SJCRH30 (cell line): ENCODE data around the gene GPR68. TPM values are rescaled to one million over a fixed set of nuclear protein-coding genes. Genes with fewer than 3 reads are reported as not detected.
A peak's percentile ranks its signal among the peaks of the same experiment; 100 is the strongest.

ENCODE experiments used
- DNase-seq, 2 experiments: peaks; one replicate each; pipeline ENCODE4 v3.0.0-alpha.2; 2015 to 2020
- H3K27ac ChIP-seq: fragments of 250-450 bp; sonication (Bioruptor Pico); 2 replicates; pipeline ENCODE4 v1.5.1; 2020; ENCODE audit warnings: mild to moderate bottlenecking, moderate library complexity
- H3K27me3 ChIP-seq: fragments of 250-450 bp; sonication (Bioruptor Pico); 2 replicates; pipeline ENCODE4 v1.5.1; 2020; ENCODE audit warnings: mild to moderate bottlenecking, moderate library complexity
- H3K36me3 ChIP-seq: fragments of 250-450 bp; sonication (Bioruptor Pico); 2 replicates; pipeline ENCODE4 v1.5.1; 2020; ENCODE audit warnings: mild to moderate bottlenecking, moderate library complexity
- H3K4me1 ChIP-seq: fragments of 250-450 bp; sonication (Bioruptor Pico); 2 replicates; pipeline ENCODE4 v1.5.1; 2020; ENCODE audit warnings: mild to moderate bottlenecking, moderate library complexity
- H3K4me3 ChIP-seq: fragments of 250-450 bp; sonication (Bioruptor Pico); 2 replicates; pipeline ENCODE4 v1.5.1; 2020; ENCODE audit warnings: mild to moderate bottlenecking, moderate library complexity
- H3K9me3 ChIP-seq: fragments of 250-450 bp; sonication (Bioruptor Pico); replicated peaks from 2 replicates; pipeline ENCODE4 v1.5.1; 2020; ENCODE audit warnings: mild to moderate bottlenecking, moderate library complexity
- total RNA-seq: library from RNA; depleted of rRNA; stranded (reverse); fragments of >200 nt; shearing (Covaris generic); gene quantifications from 2 replicates; pipeline ENCODE4 v1.2.3, GENCODE V29; 2014

GPR68 gene
- total RNA-seq, 1 experiment from 2014 or later = not detected

- DNase-seq = no peak
- Histone ChIP-seq H3K27me3 (no peaks in the 10 kb centered on the region), H3K4me3 (no peak overlapping the region), H3K36me3 (no peaks in the 10 kb centered on the region), H3K27ac (no peak overlapping the region), H3K4me1 (peaks cover 12% of the 10 kb centered on the region), H3K9me3 (no peaks in the 10 kb centered on the region)
Observed at GRCh38 chr14:91265404-91265803, 20.9 kb upstream of the GPR68 start.

GRCh38 chr14:91264151-91265150 is 19.9 kb upstream of the GPR68 start:
- H3K4me1 ChIP-seq = peaks cover 6% of the 10 kb centered on the region; the same call in 1 of the 2 replicates
- H3K36me3 ChIP-seq = no peaks in the 10 kb centered on the region
- H3K27ac ChIP-seq = no peak overlapping the region
- no peak overlapping the region for H3K4me3 ChIP-seq
- no peaks in the 10 kb centered on the region for H3K27me3 ChIP-seq
- H3K9me3 ChIP-seq = no peaks in the 10 kb centered on the region
- no peak for DNase-seq

GRCh38 chr14:91263329-91263728 is 18.8 kb upstream of the GPR68 start:
- peaks cover 2% of the 10 kb centered on the region; the same call in 1 of the 2 replicates for H3K4me1 ChIP-seq
- no peaks in the 10 kb centered on the region for H3K27me3 ChIP-seq
- H3K27ac ChIP-seq = no peak overlapping the region
- H3K9me3 ChIP-seq = no peaks in the 10 kb centered on the region
- H3K4me3 ChIP-seq = no peak overlapping the region
- H3K36me3 ChIP-seq = no peaks in the 10 kb centered on the region
- DNase-seq = no peak

- H3K4me1 ChIP-seq = peaks cover 9% of the 10 kb centered on the region
- no peaks in the 10 kb centered on the region for H3K36me3 ChIP-seq
- H3K27me3 ChIP-seq = no peaks in the 10 kb centered on the region
- H3K9me3 ChIP-seq = no peaks in the 10 kb centered on the region
- no peak for DNase-seq
- no peak overlapping the region for H3K4me3 ChIP-seq
- no peak overlapping the region for H3K27ac ChIP-seq
Observed at GRCh38 chr14:91261986-91262549, 17.6 kb upstream of the GPR68 start.

GRCh38 chr14:91261115-91261514 is 16.6 kb upstream of the GPR68 start:
- no peak overlapping the region for H3K4me3 ChIP-seq
- H3K4me1 ChIP-seq = peaks cover 15% of the 10 kb centered on the region
- H3K36me3 ChIP-seq = no peaks in the 10 kb centered on the region
- DNase-seq = no peak
- no peaks in the 10 kb centered on the region for H3K27me3 ChIP-seq
- H3K9me3 ChIP-seq = no peaks in the 10 kb centered on the region
- H3K27ac ChIP-seq = no peak overlapping the region

GRCh38 chr14:91258876-91259275 is 14.4 kb upstream of the GPR68 start:
- Histone ChIP-seq H3K9me3 (no peaks in the 10 kb centered on the region), H3K4me3 (no peak overlapping the region), H3K36me3 (no peaks in the 10 kb centered on the region), H3K27me3 (no peaks in the 10 kb centered on the region), H3K4me1 (peaks cover 15% of the 10 kb centered on the region), H3K27ac (peak overlapping the region; percentile 78)
- no peak for DNase-seq

GRCh38 chr14:91258011-91258618 is 13.6 kb upstream of the GPR68 start:
- Histone ChIP-seq H3K4me1 (peaks cover 15% of the 10 kb centered on the region), H3K9me3 (no peaks in the 10 kb centered on the region), H3K36me3 (no peaks in the 10 kb centered on the region), H3K4me3 (peak overlapping the region; percentile 16), H3K27ac (peak overlapping the region; percentile 78), H3K27me3 (no peaks in the 10 kb centered on the region)
- peak; percentile 80 to 85 for DNase-seq

GRCh38 chr14:91257328-91258010 is 13.0 kb upstream of the GPR68 start:
- Histone ChIP-seq H3K36me3 (no peaks in the 10 kb centered on the region), H3K27ac (peak overlapping the region; percentile 78), H3K4me1 (peaks cover 15% of the 10 kb centered on the region), H3K27me3 (no peaks in the 10 kb centered on the region), H3K9me3 (no peaks in the 10 kb centered on the region), H3K4me3 (peak overlapping the region; percentile 16)
- peak; percentile 35 to 56 for DNase-seq

GRCh38 chr14:91256661-91257060 is 12.2 kb upstream of the GPR68 start:
- H3K4me3 ChIP-seq = no peak overlapping the region
- no peaks in the 10 kb centered on the region for H3K36me3 ChIP-seq
- no peaks in the 10 kb centered on the region for H3K9me3 ChIP-seq
- peaks cover 15% of the 10 kb centered on the region for H3K4me1 ChIP-seq
- H3K27ac ChIP-seq = peak overlapping the region; percentile 78
- no peak for DNase-seq
- H3K27me3 ChIP-seq = no peaks in the 10 kb centered on the region

- peaks cover 24% of the 10 kb centered on the region for H3K4me1 ChIP-seq
- no peaks in the 10 kb centered on the region for H3K27me3 ChIP-seq
- DNase-seq = no peak
- H3K36me3 ChIP-seq = no peaks in the 10 kb centered on the region
- H3K4me3 ChIP-seq = no peak overlapping the region
- H3K9me3 ChIP-seq = no peaks in the 10 kb centered on the region
- no peak overlapping the region for H3K27ac ChIP-seq
Observed at GRCh38 chr14:91255026-91255695, 10.7 kb upstream of the GPR68 start.

- H3K27me3 ChIP-seq = no peaks in the 10 kb centered on the region
- H3K4me3 ChIP-seq = no peak overlapping the region
- peaks cover 31% of the 10 kb centered on the region for H3K4me1 ChIP-seq
- H3K36me3 ChIP-seq = no peaks in the 10 kb centered on the region
- H3K9me3 ChIP-seq = no peaks in the 10 kb centered on the region
- DNase-seq = no peak
- H3K27ac ChIP-seq = no peak overlapping the region
Observed at GRCh38 chr14:91254461-91254860, 10.0 kb upstream of the GPR68 start.

GRCh38 chr14:91253795-91254323 is 9.4 kb upstream of the GPR68 start:
- Histone ChIP-seq H3K27ac (no peak overlapping the region), H3K4me3 (peak overlapping the region; percentile 62), H3K9me3 (no peaks in the 10 kb centered on the region), H3K4me1 (peaks cover 34% of the 10 kb centered on the region), H3K36me3 (no peaks in the 10 kb centered on the region), H3K27me3 (no peaks in the 10 kb centered on the region)
- no peak for DNase-seq

GRCh38 chr14:91252871-91253794 is 8.6 kb upstream of the GPR68 start:
- H3K27ac ChIP-seq = no peak overlapping the region
- DNase-seq = peak; percentile 22 to 41
- H3K36me3 ChIP-seq = no peaks in the 10 kb centered on the region
- no peaks in the 10 kb centered on the region for H3K9me3 ChIP-seq
- H3K4me3 ChIP-seq = peak overlapping the region; percentile 62
- no peaks in the 10 kb centered on the region for H3K27me3 ChIP-seq
- peaks cover 34% of the 10 kb centered on the region for H3K4me1 ChIP-seq
